ENCODE measurements around the gene NTF3. TPM values are rescaled to one million over a fixed set of nuclear protein-coding genes. Genes with fewer than 3 reads are reported as not detected.
A peak's percentile ranks its signal among the peaks of the same experiment; 100 is the strongest.

NTF3 gene
- total RNA-seq (1 to 10 TPM; 3.2 to 9.9 (median 7.3) TPM), polyA plus RNA-seq (10 to 100 TPM; 10.2 to 15.9 TPM)
- long read RNA-seq, donor 1, transcript NTF3-202 (2 exons, 1,336 nt), result major isoform, 7 of 13 reads
- long read RNA-seq, donor 1, partial matches to known transcripts, result 1 of 13 reads
- long read RNA-seq, donor 1, other reads (novel, unspliced or antisense), result 2 of 13 reads
- long read RNA-seq, donor 2, partial matches to known transcripts, result 0 of 1 reads
- long read RNA-seq, donor 2, other reads (novel, unspliced or antisense), result 0 of 1 reads
- long read RNA-seq, donor 3, transcript NTF3-202 (2 exons, 1,336 nt), result major isoform, 7 of 17 reads
- long read RNA-seq, donor 3, partial matches to known transcripts, result 1 of 17 reads
- long read RNA-seq, donor 3, other reads (novel, unspliced or antisense), result 6 of 17 reads

- H3K4me1 ChIP-seq (ENCODE audit: insufficient read depth), result peaks cover 11% of the 10 kb centered on the region
- TF ChIP-seq CTCF (IDR thresholded peaks at IDR 0.05) (no peak), POLR2A (IDR thresholded peaks at IDR 0.05) (peak; percentile 29), EP300 (IDR thresholded peaks at IDR 0.05) (no peak)
- peak; percentile 41 to 74 (median 61) for DNase-seq
- H3K27ac ChIP-seq, result peak within 1 kb of the TSS; percentile 29 to 48
- intact Hi-C loops (cut with DNase I), result loop anchor here in 2 of 4 donors (5.0 kb wide), 1 partner anchor 80 kb away; no protein-coding TSS in a partner anchor
- 0 to 1% (median 0%) methylated on average over 34 of the region's 34 CpGs for WGBS, 3 donors
- H3K36me3 ChIP-seq, result no peaks in the 10 kb centered on the region
- no peaks in the 10 kb centered on the region for H3K9me3 ChIP-seq
- no peaks in the 10 kb centered on the region for H3K27me3 ChIP-seq
- peak within 1 kb of the TSS; percentile 52 for H3K4me3 ChIP-seq
These were observed at the start of gene NTF3 for GRCh38 chr12:5432011-5432400. Gene NTF3, plus strand, starts transcription at chr12:5432108. Its CDS starts 217 bp downstream, at chr12:5432325.

- no peak overlapping the region for H3K27ac ChIP-seq
- H3K4me1 ChIP-seq (ENCODE audit: insufficient read depth), result no peaks in the 10 kb centered on the region
- H3K9me3 ChIP-seq, result no peaks in the 10 kb centered on the region
- no peak for DNase-seq
- intact Hi-C loops (cut with DNase I), result no loop called here
- no peaks in the 10 kb centered on the region for H3K27me3 ChIP-seq
- H3K4me3 ChIP-seq, result no peak overlapping the region
- H3K36me3 ChIP-seq, result no peaks in the 10 kb centered on the region
- TF ChIP-seq EP300 (IDR thresholded peaks at IDR 0.05) (no peak), POLR2A (IDR thresholded peaks at IDR 0.05) (no peak), CTCF (IDR thresholded peaks at IDR 0.05) (no peak)
- 66 to 75% (median 72%) methylated on average over 4 of the region's 4 CpGs for WGBS, 3 donors
These were observed 47.9 kb upstream of the NTF3 start for GRCh38 chr12:5384015-5384414.

- TF ChIP-seq POLR2A (IDR thresholded peaks at IDR 0.05) (no peak), EP300 (IDR thresholded peaks at IDR 0.05) (no peak), CTCF (IDR thresholded peaks at IDR 0.05) (no peak)
- Histone ChIP-seq H3K4me3 (no peak overlapping the region), H3K9me3 (no peaks in the 10 kb centered on the region), H3K4me1 (ENCODE audit: insufficient read depth) (no peaks in the 10 kb centered on the region), H3K27me3 (no peaks in the 10 kb centered on the region), H3K27ac (no peak overlapping the region), H3K36me3 (no peaks in the 10 kb centered on the region)
- 70 to 85% (median 71%) methylated on average over 5 of the region's 5 CpGs for WGBS, 3 donors
- intact Hi-C loops (cut with DNase I), result no loop called here
- no peak for DNase-seq
These were observed 43.0 kb upstream of the NTF3 start for GRCh38 chr12:5388581-5389535.

- 83 to 88% (median 86%) methylated on average over 6 of the region's 6 CpGs for WGBS, 3 donors
- H3K9me3 ChIP-seq, result no peaks in the 10 kb centered on the region
- TF ChIP-seq CTCF (IDR thresholded peaks at IDR 0.05) (no peak), POLR2A (IDR thresholded peaks at IDR 0.05) (no peak), EP300 (IDR thresholded peaks at IDR 0.05) (no peak)
- no peaks in the 10 kb centered on the region for H3K4me1 ChIP-seq (ENCODE audit: insufficient read depth)
- intact Hi-C loops (cut with DNase I), result no loop called here
- no peaks in the 10 kb centered on the region for H3K27me3 ChIP-seq
- H3K4me3 ChIP-seq, result no peak overlapping the region
- DNase-seq, result no peak
- no peak overlapping the region for H3K27ac ChIP-seq
- H3K36me3 ChIP-seq, result no peaks in the 10 kb centered on the region
These were observed 41.6 kb upstream of the NTF3 start for GRCh38 chr12:5390174-5390799.
